GM18520 (cell line): ENCODE results near the gene MPND.

ENCODE experiments used
- ATAC-seq: cut with Tn5 transposase; IDR thresholded peaks from one replicate; pipeline ENCODE4 v1.9.1; 2021; ENCODE audit not compliant: unreplicated experiment

MPND gene

DNA sequence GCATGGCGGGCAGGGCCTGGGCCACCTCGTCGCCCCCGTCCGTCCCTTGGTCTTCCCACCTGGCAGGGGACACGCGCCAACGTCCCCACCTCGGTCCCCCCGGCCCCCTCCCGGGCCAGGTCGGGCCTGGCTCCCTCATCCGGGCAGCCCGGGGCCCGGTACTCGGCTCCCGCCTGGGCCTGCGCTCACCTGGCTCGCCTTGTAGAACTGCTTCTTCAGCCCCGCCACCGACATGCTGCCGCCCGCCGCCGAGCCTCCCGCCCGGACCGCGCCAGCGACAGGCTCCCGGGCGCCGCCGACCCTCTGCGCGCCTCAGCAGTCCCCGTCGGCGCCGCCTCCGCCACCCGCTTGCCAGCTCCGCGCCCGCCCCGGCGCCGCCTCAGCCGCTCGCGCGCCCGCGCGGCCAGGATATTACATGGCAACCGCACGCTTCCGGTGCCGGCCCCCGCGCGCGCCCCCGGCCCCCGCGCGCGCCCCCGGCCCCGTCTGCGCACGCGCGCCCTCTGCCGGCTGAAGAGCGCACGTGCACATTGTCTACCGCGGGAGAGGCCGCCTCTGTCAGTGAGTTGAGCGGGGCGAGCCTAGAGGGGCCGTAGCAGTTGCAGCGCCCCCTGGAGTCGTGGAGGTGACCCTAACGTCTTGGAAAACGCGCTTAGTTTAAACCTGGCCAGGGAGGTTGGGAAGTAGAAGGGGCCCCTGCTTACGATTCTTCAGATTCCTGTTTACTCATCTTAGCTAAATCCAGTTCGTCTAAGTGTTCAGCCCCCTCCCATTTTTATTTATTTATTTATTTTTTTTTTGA, 57.0 kb downstream of the MPND start, which contains the start of gene SH3GL1:
Gene SH3GL1, minus strand, starts transcription at position 413 of the 802 bp plus-strand sequence. Its CDS starts 179 bp downstream, at position 234.
- ATAC-seq, result peak; percentile 48

DNA sequence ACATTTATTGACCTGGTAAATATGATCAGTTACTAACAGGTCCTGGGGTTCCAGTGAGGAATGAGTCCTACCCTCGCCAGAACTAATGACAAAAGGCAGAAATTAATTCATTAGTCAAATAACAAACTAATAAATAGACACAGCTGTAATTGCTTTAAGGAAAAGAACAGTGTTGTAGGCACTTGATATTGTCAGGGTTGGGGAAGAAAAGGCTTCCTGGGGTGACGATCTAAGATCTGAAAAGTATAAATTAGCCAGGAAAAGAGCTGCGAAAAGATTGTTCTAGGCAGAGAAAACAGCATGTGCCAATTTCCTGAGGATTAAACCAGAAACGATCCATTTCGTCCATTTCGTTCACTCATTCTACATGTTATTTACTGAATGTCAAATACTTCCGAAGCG, 58.4 kb downstream of the MPND start:
- no peak for ATAC-seq

- peak; percentile 82 for ATAC-seq
Observed at GRCh38 chr19:4402171-4403004, 59.0 kb downstream of the MPND start, which contains the start of gene CHAF1A. Gene CHAF1A (plus strand): TSS chr19:4402640. CDS start chr19:4402763, 123 bp downstream.

GRCh38 chr19:4403005-4403761, 59.8 kb downstream of the MPND start:
- no peak for ATAC-seq

GRCh38 chr19:4405977-4406376, 62.6 kb downstream of the MPND start:
- ATAC-seq, result no peak

- ATAC-seq, result no peak
Observed at GRCh38 chr19:4406626-4407025, 63.3 kb downstream of the MPND start.

GRCh38 chr19:4409123-4409933, 66.0 kb downstream of the MPND start:
- no peak for ATAC-seq
